T-cell (primary cell): ENCODE data around the gene UBALD2. TPM values are rescaled to one million over a fixed set of nuclear protein-coding genes. Genes with fewer than 3 reads are reported as not detected.

Experiments
- ATAC-seq, 4 experiments: fragments of 200-7000 bp in 3 of 4; fragments of 150-1000 bp in 1 of 4; cut with Tn5 transposase; replicated peaks in 1 of 4; 1 replicate in 3 of 4; 2 replicates in 1 of 4; pipeline ENCODE4 v1.10.0; 2021; ENCODE audit warnings: moderate library complexity in 3 of 4, mild to moderate bottlenecking in 2 of 4, moderate number of reproducible peaks in 1 of 4
- CTCF ChIA-PET, 2 donors: fragments of 300-600 bp; sonication (Branson Sonifier 250); formaldehyde crosslinking; loops; one replicate each; lab custom pipeline; 2022; ENCODE audit warnings: antibody characterized with exemption in 2 of 2; lab: Charles Lee
- POLR2A ChIA-PET, 2 donors: fragments of 300-600 bp; sonication (Branson Sonifier 250); formaldehyde crosslinking; loops; one replicate each; lab custom pipeline; 2022; ENCODE audit warnings: antibody characterized with exemption in 2 of 2; lab: Charles Lee
- DNase-seq, 35 experiments: peaks; one replicate each; pipeline versions ENCODE4 v3.0.0 to v3.0.0-alpha.2; 2013 to 2023
- H3K27ac ChIP-seq: one replicate; pipeline ENCODE4 v1.5.1; 2013; ENCODE audit warnings: low read length
- H3K27me3 ChIP-seq, 2 experiments: replicated peaks in 1 of 2; 1 replicate in 1 of 2; 2 replicates in 1 of 2; pipeline versions ENCODE4 v1.6.1 to v1.7.0; 2013; ENCODE audit warnings: low read length in 1 of 2, mixed read lengths in 1 of 2; ENCODE audit not compliant: control insufficient read depth in 2 of 2, insufficient read depth in 2 of 2; ENCODE audit errors: extremely low read depth in 1 of 2
- H3K36me3 ChIP-seq, 2 donors: 1 replicate in 1 of 2; 2 replicates in 1 of 2; pipeline versions ENCODE4 v1.6.1 to v1.7.0; 2013; ENCODE audit warnings: low read length in 1 of 2; ENCODE audit not compliant: control insufficient read depth in 2 of 2, insufficient read depth in 1 of 2; ENCODE audit errors: extremely low read depth in 1 of 2
- H3K4me1 ChIP-seq, 2 experiments: 1 replicate in 1 of 2; 2 replicates in 1 of 2; pipeline versions ENCODE4 v1.6.1 to v1.7.0; 2013; ENCODE audit warnings: low read length in 2 of 2, mixed read lengths in 1 of 2; ENCODE audit not compliant: insufficient read depth in 2 of 2, control insufficient read depth in 1 of 2; ENCODE audit errors: extremely low read depth in 1 of 2
- H3K4me3 ChIP-seq, 2 donors: 1 replicate in 1 of 2; 2 replicates in 1 of 2; pipeline versions ENCODE4 v1.5.1 to v1.7.0; 2013; ENCODE audit warnings: mild to moderate bottlenecking in 2 of 2, low read length in 1 of 2, moderate library complexity in 1 of 2; ENCODE audit not compliant: control insufficient read depth in 1 of 2; ENCODE audit errors: extremely low read depth in 1 of 2
- H3K9me3 ChIP-seq: 2 replicates; pipeline ENCODE4 v1.7.0; 2013
- H3K27ac Mint-ChIP-seq, 2 donors: one replicate each; pipeline ENCODE4 v1.8.0; 2020 to 2021; ENCODE audit warnings: mild to moderate bottlenecking in 2 of 2, mixed read lengths in 2 of 2
- H3K27me3 Mint-ChIP-seq, 2 donors: one replicate each; pipeline ENCODE4 v1.8.0; 2021 to 2022; ENCODE audit warnings: mixed read lengths in 2 of 2
- H3K36me3 Mint-ChIP-seq: one replicate; pipeline ENCODE4 v1.8.0; 2021; ENCODE audit warnings: mixed read lengths
- H3K4me1 Mint-ChIP-seq, 3 donors: one replicate each; pipeline ENCODE4 v1.8.0; 2020 to 2022; ENCODE audit warnings: mixed read lengths in 3 of 3, mild to moderate bottlenecking in 1 of 3
- H3K4me3 Mint-ChIP-seq, 3 donors: one replicate each; pipeline ENCODE4 v1.8.0; 2020 to 2022; ENCODE audit warnings: mild to moderate bottlenecking in 3 of 3, mixed read lengths in 3 of 3, moderate library complexity in 3 of 3
- H3K9me3 Mint-ChIP-seq, 3 donors: one replicate each; pipeline ENCODE4 v1.8.0; 2020 to 2022; ENCODE audit warnings: mixed read lengths in 3 of 3
- WGBS: methylation state at CpG from one replicate; pipeline ENCODE4 v1.1.5; 2013; ENCODE audit warnings: missing lambda C conversion rate; ENCODE audit not compliant: insufficient coverage; 5-methylcytosine and 5-hydroxymethylcytosine counted together
- total RNA-seq, 35 experiments: library from RNA in 6 of 35; stranded (reverse) in 6 of 35; fragments of 120-200 nt in 1 of 35; gene quantifications; one replicate each; pipeline versions ENCODE4 v1.2.1 to v1.2.4 and lab custom pipeline; 2013 to 2026

The UBALD2 gene
- total RNA-seq, 5 donors from 2014 or later (not counting 1 experiment from before 2014, with no cell fraction given): 163 to 277 (median 177) TPM

GRCh38 chr17:76274112-76274956, 9.2 kb downstream of the UBALD2 start:
- 84% methylated on average over 9 of the region's 21 CpGs for WGBS
- H3K27ac ChIP-seq: peak overlapping the region; percentile 93

DNA sequence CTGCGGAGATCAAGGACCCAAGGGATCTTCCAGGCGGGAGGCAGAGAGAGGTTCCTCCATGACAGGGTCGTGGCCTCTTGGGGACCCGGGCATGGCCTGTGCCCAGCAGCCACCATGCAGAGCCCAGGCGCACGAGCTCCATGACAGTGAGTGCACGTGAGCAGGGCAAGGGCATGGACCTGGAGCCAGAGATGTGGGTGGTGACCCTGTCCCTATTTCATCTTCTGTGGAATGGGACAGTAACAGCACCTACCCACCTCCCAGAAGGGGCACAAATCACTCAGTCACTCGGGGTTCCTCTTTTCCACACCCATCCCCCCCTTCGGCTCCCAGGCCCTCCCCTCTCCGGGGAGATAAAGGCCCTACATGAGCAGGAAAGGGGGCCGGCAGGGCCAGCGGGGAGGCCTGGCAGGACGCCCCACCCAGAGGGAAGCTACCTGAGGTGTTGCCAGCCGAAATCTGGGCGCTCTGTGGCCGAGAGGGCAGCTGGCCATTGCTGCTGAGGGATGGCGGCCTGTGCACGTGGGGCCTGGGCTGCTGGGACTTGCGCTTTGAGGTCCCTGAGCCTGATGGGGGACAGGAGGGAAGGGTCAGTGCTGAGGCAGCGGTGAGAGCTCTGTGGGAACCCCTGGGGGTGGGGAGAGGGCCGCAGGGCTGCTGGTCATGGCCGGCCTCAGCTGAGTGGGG, 10.4 kb downstream of the UBALD2 start:
- no peaks in the 10 kb centered on the region for H3K27me3 ChIP-seq
- ATAC-seq (no peak), DNase-seq (no peak)
- Mint-ChIP-seq H3K4me1 (peaks cover 49 to 62% (median 50%) of the 10 kb centered on the region in 3 donors), H3K36me3 (no peaks in the 10 kb centered on the region), H3K4me3 (no peak overlapping the region), H3K27me3 (no peaks in the 10 kb centered on the region), H3K27ac (peak overlapping the region; percentile 46 to 66), H3K9me3 (no peaks in the 10 kb centered on the region)
- WGBS: 90% methylated on average over 19 of the region's 22 CpGs
- H3K4me3 ChIP-seq: no peak overlapping the region
- no peak overlapping the region for H3K27ac ChIP-seq
- POLR2A ChIA-PET: interaction anchor here (0.8 to 1.1 kb wide), 2 partner anchors 11 to 77 kb away, joined by 3 to 4 read pairs; partner anchors contain the start of gene UBALD2 (in 1 of the 2)
- peaks cover 0 to 6% of the 10 kb centered on the region in 2 donors for H3K36me3 ChIP-seq
- no peaks in the 10 kb centered on the region for H3K9me3 ChIP-seq
- peaks cover 28 to 67% of the 10 kb centered on the region in 2 experiments for H3K4me1 ChIP-seq
- CTCF ChIA-PET: interaction anchor here in 1 of 2 donors (0.6 kb wide), 1 partner anchor 167 kb away, joined by 4 read pairs; no protein-coding TSS in a partner anchor

More at GRCh38 chr17:76274112-76274956, 9.2 kb downstream of the UBALD2 start:
- CTCF ChIA-PET: interaction anchor here in 1 of 2 donors (0.6 kb wide), 1 partner anchor 176 kb away, joined by 3 read pairs; no protein-coding TSS in a partner anchor
- Mint-ChIP-seq H3K36me3 (peaks cover 5% of the 10 kb centered on the region), H3K4me1 (peaks cover 55 to 68% (median 57%) of the 10 kb centered on the region in 3 donors), H3K27ac (peak overlapping the region; percentile 66 to 93), H3K4me3 (peak overlapping the region in 1 of 3 donors; percentile 74), H3K9me3 (no peaks in the 10 kb centered on the region), H3K27me3 (no peaks in the 10 kb centered on the region)
- ATAC-seq (no peak), DNase-seq (peak in 1 of 35 experiments; percentile 36)
- H3K4me1 ChIP-seq: peaks cover 32 to 74% of the 10 kb centered on the region in 2 experiments
- no peaks in the 10 kb centered on the region for H3K27me3 ChIP-seq
- H3K9me3 ChIP-seq: no peaks in the 10 kb centered on the region
- POLR2A ChIA-PET: interaction anchor here (0.8 to 1.1 kb wide), 2 partner anchors 10 to 76 kb away, joined by 3 to 4 read pairs; partner anchors contain the start of gene UBALD2 (in 1 of the 2)
- H3K4me3 ChIP-seq: no peak overlapping the region
- peaks cover 0 to 14% of the 10 kb centered on the region in 2 donors for H3K36me3 ChIP-seq

- H3K4me1 ChIP-seq: peaks cover 28 to 62% of the 10 kb centered on the region in 2 experiments
- peak in 1 of 35 experiments; percentile 32 for DNase-seq
Measured at GRCh38 chr17:76276069-76276431, 10.9 kb downstream of the UBALD2 start.

GRCh38 chr17:76276461-76277299, 11.5 kb downstream of the UBALD2 start:
- ATAC-seq (no peak), DNase-seq (no peak)
- 93% methylated on average over 19 of the region's 19 CpGs for WGBS
- H3K4me3 Mint-ChIP-seq: no peak overlapping the region
- H3K27ac ChIP-seq: no peak overlapping the region
- no peaks in the 10 kb centered on the region for H3K27me3 Mint-ChIP-seq
- H3K9me3 Mint-ChIP-seq: no peaks in the 10 kb centered on the region
- POLR2A ChIA-PET: no interaction called here
- H3K36me3 ChIP-seq: no peaks in the 10 kb centered on the region
- H3K36me3 Mint-ChIP-seq: no peaks in the 10 kb centered on the region
- CTCF ChIA-PET: no interaction called here
- H3K4me1 ChIP-seq: peaks cover 23 to 56% of the 10 kb centered on the region in 2 experiments
- no peak overlapping the region for H3K4me3 ChIP-seq
- no peaks in the 10 kb centered on the region for H3K27me3 ChIP-seq
- H3K27ac Mint-ChIP-seq: peak overlapping the region; percentile 59 to 64
- H3K9me3 ChIP-seq: no peaks in the 10 kb centered on the region
- H3K4me1 Mint-ChIP-seq: peaks cover 39 to 51% (median 39%) of the 10 kb centered on the region in 3 donors

More at GRCh38 chr17:76276069-76276431, 10.9 kb downstream of the UBALD2 start:
- H3K4me1 Mint-ChIP-seq: peaks cover 45 to 57% (median 46%) of the 10 kb centered on the region in 3 donors
- POLR2A ChIA-PET: no interaction called here
- no peaks in the 10 kb centered on the region for H3K9me3 Mint-ChIP-seq
- Histone ChIP-seq H3K9me3 (no peaks in the 10 kb centered on the region), H3K27ac (no peak overlapping the region), H3K36me3 (peaks cover 0 to 1% of the 10 kb centered on the region in 2 donors), H3K27me3 (no peaks in the 10 kb centered on the region), H3K4me3 (no peak overlapping the region)
- no peaks in the 10 kb centered on the region for H3K27me3 Mint-ChIP-seq
- CTCF ChIA-PET: interaction anchor here in 1 of 2 donors (0.6 kb wide), 1 partner anchor 168 kb away, joined by 4 read pairs; no protein-coding TSS in a partner anchor
- H3K27ac Mint-ChIP-seq: peak overlapping the region in 1 of 2 donors; percentile 46
- H3K4me3 Mint-ChIP-seq: no peak overlapping the region
- H3K36me3 Mint-ChIP-seq: no peaks in the 10 kb centered on the region
- WGBS: 70% methylated on average over 7 of the region's 11 CpGs
- no peak for ATAC-seq

GRCh38 chr17:76277300-76278267, 12.4 kb downstream of the UBALD2 start:
- ChIA-PET CTCF (interaction anchor here (1.7 to 2.4 kb wide), 2 partner anchors 98 to 153 kb away, joined by 4 to 27 read pairs; no protein-coding TSS in a partner anchor), POLR2A (no interaction called here)
- Histone ChIP-seq H3K36me3 (no peaks in the 10 kb centered on the region), H3K4me3 (no peak overlapping the region), H3K27ac (no peak overlapping the region), H3K9me3 (no peaks in the 10 kb centered on the region), H3K4me1 (peaks cover 16 to 46% of the 10 kb centered on the region in 2 experiments), H3K27me3 (no peaks in the 10 kb centered on the region)
- H3K4me1 Mint-ChIP-seq: peaks cover 34 to 46% (median 37%) of the 10 kb centered on the region in 3 donors
- no peaks in the 10 kb centered on the region for H3K27me3 Mint-ChIP-seq
- H3K9me3 Mint-ChIP-seq: no peaks in the 10 kb centered on the region
- 93% methylated on average over 30 of the region's 31 CpGs for WGBS
- DNase-seq (no peak), ATAC-seq (no peak)
- no peak overlapping the region for H3K4me3 Mint-ChIP-seq
- no peaks in the 10 kb centered on the region for H3K36me3 Mint-ChIP-seq
- peak overlapping the region; percentile 20 to 64 for H3K27ac Mint-ChIP-seq
